ENCODE data around the gene EPM2A. TPM values are rescaled to one million over a fixed set of nuclear protein-coding genes. Genes with fewer than 3 reads are reported as not detected.

The EPM2A gene
- total RNA-seq, 1 experiment from 2014 or later: 6.4 TPM

DNA sequence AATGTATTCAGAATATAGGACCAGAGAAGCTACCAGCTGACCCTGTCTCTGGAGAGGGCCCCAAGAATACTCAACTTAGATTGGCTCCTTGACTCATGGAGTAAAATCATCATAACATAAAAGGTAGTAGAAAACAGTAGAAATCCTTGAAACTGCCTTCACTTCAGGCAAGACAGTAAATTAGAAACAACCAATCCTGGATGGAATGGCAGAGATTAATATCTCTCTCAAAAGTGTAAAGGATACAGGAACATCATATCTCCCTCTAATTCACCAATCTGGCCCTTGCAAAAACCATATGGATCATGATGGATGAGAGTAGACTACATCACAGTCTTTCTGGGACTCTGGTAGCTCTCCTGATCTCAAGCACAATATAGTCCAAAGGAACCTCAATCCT lies 20.4 kb upstream of the EPM2A start (continued):
- TF ChIP-seq, protein P1, sequence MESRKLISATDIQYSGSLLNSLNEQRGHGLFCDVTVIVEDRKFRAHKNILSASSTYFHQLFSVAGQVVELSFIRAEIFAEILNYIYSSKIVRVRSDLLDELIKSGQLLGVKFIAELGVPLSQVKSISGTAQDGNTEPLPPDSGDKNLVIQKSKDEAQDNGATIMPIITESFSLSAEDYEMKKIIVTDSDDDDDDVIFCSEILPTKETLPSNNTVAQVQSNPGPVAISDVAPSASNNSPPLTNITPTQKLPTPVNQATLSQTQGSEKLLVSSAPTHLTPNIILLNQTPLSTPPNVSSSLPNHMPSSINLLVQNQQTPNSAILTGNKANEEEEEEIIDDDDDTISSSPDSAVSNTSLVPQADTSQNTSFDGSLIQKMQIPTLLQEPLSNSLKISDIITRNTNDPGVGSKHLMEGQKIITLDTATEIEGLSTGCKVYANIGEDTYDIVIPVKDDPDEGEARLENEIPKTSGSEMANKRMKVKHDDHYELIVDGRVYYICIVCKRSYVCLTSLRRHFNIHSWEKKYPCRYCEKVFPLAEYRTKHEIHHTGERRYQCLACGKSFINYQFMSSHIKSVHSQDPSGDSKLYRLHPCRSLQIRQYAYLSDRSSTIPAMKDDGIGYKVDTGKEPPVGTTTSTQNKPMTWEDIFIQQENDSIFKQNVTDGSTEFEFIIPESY (IDR thresholded peaks at IDR 0.05; ENCODE audit: extremely low read depth, insufficient replicate concordance, low read length): no peak
- TF ChIP-seq CTCF (IDR thresholded peaks at IDR 0.05 in 2 of 3, conservative IDR thresholded peaks at IDR 0.05 in 1 of 3; ENCODE audit: borderline replicate concordance in 1 of 3, insufficient read depth in 1 of 3, low read depth in 2 of 3, low read length in 2 of 3): no peak

- Histone ChIP-seq H3K79me2 (ENCODE audit: insufficient read depth, low read length) (no peaks in the 10 kb centered on the region), H3K9ac (ENCODE audit: low read length) (no peak overlapping the region), H3K36me3 (ENCODE audit: control insufficient read depth in 1 of 2, insufficient read depth in 2 of 2, low read length in 2 of 2) (no peaks in the 10 kb centered on the region), H3K27me3 (ENCODE audit: insufficient read depth, low read length) (no peaks in the 10 kb centered on the region), H3K9me2 (ENCODE audit: insufficient read depth) (no peaks in the 10 kb centered on the region; the same call in 1 of the 2 replicates), H3K9me3 (ENCODE audit: control insufficient read depth in 1 of 2, insufficient read depth in 1 of 2, low read depth in 1 of 2, low read length in 2 of 2) (no peaks in the 10 kb centered on the region), H3K27ac (ENCODE audit: low read depth, low read length) (no peak overlapping the region), H3K4me1 (ENCODE audit: control insufficient read depth in 1 of 2, insufficient read depth in 2 of 2, low read length in 2 of 2) (peaks cover 6 to 8% of the 10 kb centered on the region in 2 experiments), H4K20me1 (ENCODE audit: insufficient read depth) (no peaks in the 10 kb centered on the region), H3K4me3 (replicated peaks in 1 of 2; ENCODE audit: low read depth in 1 of 2, low read length in 2 of 2) (no peak overlapping the region), H2AFZ (ENCODE audit: low read depth, low read length, poor library complexity, severe bottlenecking) (no peak overlapping the region), H3K4me2 (ENCODE audit: low read length) (no peak overlapping the region)
- no peak for ATAC-seq
- ChIA-PET CTCF (no interaction called here), RAD21 (ENCODE audit: low non-redundant PET in 1 of 2, low total read pairs in 2 of 2, uncharacterized antibody in 2 of 2, unreplicated experiment in 2 of 2) (no interaction called here), POLR2A (no interaction called here)
- DNase-seq (ENCODE audit: low read depth, low spot score): no peak
- TF ChIP-seq CBX3 (IDR thresholded peaks at IDR 0.05; ENCODE audit: low read depth) (no peak), POLR2AphosphoS5 (IDR thresholded peaks at IDR 0.05; ENCODE audit: low read depth, low read length) (no peak), FOSL1 (IDR thresholded peaks at IDR 0.05; ENCODE audit: low read depth) (no peak), JUND (IDR thresholded peaks at IDR 0.05) (no peak)
- intact Hi-C loops (cut with micrococcal nuclease): no loop called here
- BruUV-seq (replicated peaks): no TSS peak
Observed at GRCh38 chr6:145752638-145753037, 17.3 kb upstream of the EPM2A start.
